DND-41 (cell line): ENCODE data around the gene AATF.

Experiments
- ATAC-seq: fragments of 200-7000 bp; cut with Tn5 transposase; 3 replicates; pipeline ENCODE4 v1.9.1; 2021; ENCODE audit warnings: low read depth; ENCODE audit not compliant: insufficient read depth
- DNase-seq: peaks from one replicate; pipeline ENCODE4 v3.0.0-alpha.2; 2020
- H2AFZ ChIP-seq: 2 replicates; pipeline ENCODE4 v1.6.0; 2012; ENCODE audit warnings: low read depth, low read length
- H3K27ac ChIP-seq: 2 replicates; pipeline ENCODE4 v1.5.1; 2012; ENCODE audit warnings: low read length, inconsistent platforms
- H3K27me3 ChIP-seq: fragments of 200-600 bp; sonication (generic); 2 replicates; pipeline ENCODE4 v1.6.0; 2012; ENCODE audit warnings: low read length, mild to moderate bottlenecking, inconsistent platforms; ENCODE audit not compliant: insufficient read depth, poor library complexity
- H3K36me3 ChIP-seq: 2 replicates; pipeline ENCODE4 v1.5.1; 2012; ENCODE audit warnings: low read length, inconsistent platforms; ENCODE audit not compliant: insufficient read depth
- H3K4me1 ChIP-seq: 2 replicates; pipeline ENCODE4 v1.5.1; 2012; ENCODE audit warnings: mild to moderate bottlenecking, low read length; ENCODE audit not compliant: insufficient read depth
- H3K4me2 ChIP-seq: 2 replicates; pipeline ENCODE4 v1.6.0; 2012; ENCODE audit warnings: mild to moderate bottlenecking, moderate library complexity, low read length, inconsistent platforms; ENCODE audit not compliant: insufficient read depth
- H3K4me3 ChIP-seq, 2 experiments: fragments of 200-600 bp in 1 of 2; shearing (Covaris generic) in 1 of 2; 2 replicates each; pipeline ENCODE4 v1.5.1; 2012 to 2016; ENCODE audit warnings: inconsistent platforms in 2 of 2, low read length in 2 of 2, mild to moderate bottlenecking in 2 of 2, low read depth in 1 of 2, moderate library complexity in 1 of 2
- H3K79me2 ChIP-seq: 2 replicates; pipeline ENCODE4 v1.6.0; 2012; ENCODE audit warnings: low read length, inconsistent platforms; ENCODE audit not compliant: insufficient read depth
- H3K9ac ChIP-seq: 2 replicates; pipeline ENCODE4 v1.6.0; 2012; ENCODE audit warnings: low read depth, mild to moderate bottlenecking, inconsistent platforms, low read length, moderate library complexity
- H3K9me3 ChIP-seq: 2 replicates; pipeline ENCODE4 v1.5.1; 2012; ENCODE audit warnings: low read length, moderate library complexity, mild to moderate bottlenecking, inconsistent platforms; ENCODE audit not compliant: insufficient read depth, severe bottlenecking
- H4K20me1 ChIP-seq: 2 replicates; pipeline ENCODE4 v1.6.0; 2012; ENCODE audit warnings: low read length; ENCODE audit not compliant: insufficient read depth
- CTCF ChIP-seq: IDR thresholded peaks from 2 replicates; pipeline ENCODE4 v1.5.1; 2012; ENCODE audit warnings: borderline replicate concordance, low read length, moderate library complexity, mild to moderate bottlenecking; ENCODE audit not compliant: poor library complexity, severe bottlenecking; ENCODE audit errors: extremely low read depth
- EZH2 ChIP-seq: IDR thresholded peaks from 3 replicates; pipeline ENCODE4 v1.6.1; 2012; ENCODE audit warnings: borderline replicate concordance, low read depth, mild to moderate bottlenecking, moderate library complexity, low read length, inconsistent platforms; ENCODE audit not compliant: severe bottlenecking

Gene AATF

GRCh38 chr17:36931697-36932382 lies 16.9 kb upstream of the AATF start:
- Histone ChIP-seq H3K4me3 (no peak overlapping the region), H3K9me3 (no peaks in the 10 kb centered on the region), H3K36me3 (no peaks in the 10 kb centered on the region), H3K4me1 (no peaks in the 10 kb centered on the region), H3K27me3 (peaks cover 30% of the 10 kb centered on the region), H3K4me2 (no peak overlapping the region), H2AFZ (no peak overlapping the region), H3K27ac (no peak overlapping the region), H3K9ac (no peak overlapping the region), H3K79me2 (no peaks in the 10 kb centered on the region), H4K20me1 (peaks cover 3% of the 10 kb centered on the region; the same call in 1 of the 2 replicates)
- DNase-seq (no peak), ATAC-seq (no peak)
- TF ChIP-seq CTCF (no peak), EZH2 (no peak)

- Histone ChIP-seq H3K4me2 (no peak overlapping the region), H3K4me1 (no peaks in the 10 kb centered on the region), H2AFZ (no peak overlapping the region), H4K20me1 (peaks cover 3% of the 10 kb centered on the region; the same call in 1 of the 2 replicates), H3K27me3 (peaks cover 29% of the 10 kb centered on the region), H3K36me3 (no peaks in the 10 kb centered on the region), H3K27ac (no peak overlapping the region), H3K79me2 (no peaks in the 10 kb centered on the region), H3K9ac (no peak overlapping the region), H3K4me3 (no peak overlapping the region), H3K9me3 (no peaks in the 10 kb centered on the region)
- DNase-seq (no peak), ATAC-seq (no peak)
- no peak for TF ChIP-seq EZH2
- TF ChIP-seq CTCF, result no peak
These were observed 16.4 kb upstream of the AATF start for GRCh38 chr17:36932383-36932693.

- Histone ChIP-seq H3K4me3 (no peak overlapping the region), H3K27me3 (peaks cover 29% of the 10 kb centered on the region), H3K79me2 (no peaks in the 10 kb centered on the region), H4K20me1 (peaks cover 3% of the 10 kb centered on the region; the same call in 1 of the 2 replicates), H3K4me2 (no peak overlapping the region), H3K36me3 (no peaks in the 10 kb centered on the region), H3K9me3 (no peaks in the 10 kb centered on the region), H3K4me1 (no peaks in the 10 kb centered on the region), H2AFZ (no peak overlapping the region), H3K9ac (no peak overlapping the region), H3K27ac (no peak overlapping the region)
- ATAC-seq (no peak), DNase-seq (no peak)
- TF ChIP-seq EZH2, result no peak
- no peak for TF ChIP-seq CTCF
These were observed 15.9 kb upstream of the AATF start for GRCh38 chr17:36932694-36933511.
